ENCODE results near the gene SLC2A8.

DNA sequence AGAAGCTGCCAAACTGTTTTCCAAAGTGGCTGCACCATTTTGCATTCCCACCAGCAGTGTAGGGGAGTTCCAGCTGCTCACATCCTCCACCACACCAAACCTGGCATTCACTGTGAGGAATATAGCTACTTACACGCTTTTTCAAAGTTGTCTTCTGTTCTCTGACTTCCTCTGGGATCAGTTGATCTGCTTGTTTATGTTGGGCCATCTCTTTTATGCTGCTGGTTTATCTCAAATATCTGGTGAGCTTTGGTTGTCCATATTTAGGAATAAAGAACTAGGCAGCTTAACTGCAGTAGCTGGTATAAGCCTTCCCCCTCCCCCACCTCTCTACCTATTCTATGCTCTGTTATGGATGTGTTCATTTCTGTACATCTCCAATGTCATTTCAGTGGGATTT lies 18.7 kb downstream of the SLC2A8 start:
- TF ChIP-seq, protein P1, sequence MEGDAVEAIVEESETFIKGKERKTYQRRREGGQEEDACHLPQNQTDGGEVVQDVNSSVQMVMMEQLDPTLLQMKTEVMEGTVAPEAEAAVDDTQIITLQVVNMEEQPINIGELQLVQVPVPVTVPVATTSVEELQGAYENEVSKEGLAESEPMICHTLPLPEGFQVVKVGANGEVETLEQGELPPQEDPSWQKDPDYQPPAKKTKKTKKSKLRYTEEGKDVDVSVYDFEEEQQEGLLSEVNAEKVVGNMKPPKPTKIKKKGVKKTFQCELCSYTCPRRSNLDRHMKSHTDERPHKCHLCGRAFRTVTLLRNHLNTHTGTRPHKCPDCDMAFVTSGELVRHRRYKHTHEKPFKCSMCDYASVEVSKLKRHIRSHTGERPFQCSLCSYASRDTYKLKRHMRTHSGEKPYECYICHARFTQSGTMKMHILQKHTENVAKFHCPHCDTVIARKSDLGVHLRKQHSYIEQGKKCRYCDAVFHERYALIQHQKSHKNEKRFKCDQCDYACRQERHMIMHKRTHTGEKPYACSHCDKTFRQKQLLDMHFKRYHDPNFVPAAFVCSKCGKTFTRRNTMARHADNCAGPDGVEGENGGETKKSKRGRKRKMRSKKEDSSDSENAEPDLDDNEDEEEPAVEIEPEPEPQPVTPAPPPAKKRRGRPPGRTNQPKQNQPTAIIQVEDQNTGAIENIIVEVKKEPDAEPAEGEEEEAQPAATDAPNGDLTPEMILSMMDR (IDR thresholded peaks at IDR 0.05 in 2 of 3, conservative IDR thresholded peaks at IDR 0.05 in 1 of 3; ENCODE audit: borderline replicate concordance in 1 of 3, insufficient read depth in 1 of 3, low read depth in 2 of 3, low read length in 2 of 3): no peak
- TF ChIP-seq EZH2 (IDR thresholded peaks at IDR 0.05): no peak
- TF ChIP-seq POLR2A (IDR thresholded peaks at IDR 0.05; ENCODE audit: borderline replicate concordance, extremely low read depth, insufficient read depth, insufficient read length): no peak
- no peak for TF ChIP-seq RAD21 (IDR thresholded peaks at IDR 0.05; ENCODE audit: low read depth)
- TF ChIP-seq, protein P2, sequence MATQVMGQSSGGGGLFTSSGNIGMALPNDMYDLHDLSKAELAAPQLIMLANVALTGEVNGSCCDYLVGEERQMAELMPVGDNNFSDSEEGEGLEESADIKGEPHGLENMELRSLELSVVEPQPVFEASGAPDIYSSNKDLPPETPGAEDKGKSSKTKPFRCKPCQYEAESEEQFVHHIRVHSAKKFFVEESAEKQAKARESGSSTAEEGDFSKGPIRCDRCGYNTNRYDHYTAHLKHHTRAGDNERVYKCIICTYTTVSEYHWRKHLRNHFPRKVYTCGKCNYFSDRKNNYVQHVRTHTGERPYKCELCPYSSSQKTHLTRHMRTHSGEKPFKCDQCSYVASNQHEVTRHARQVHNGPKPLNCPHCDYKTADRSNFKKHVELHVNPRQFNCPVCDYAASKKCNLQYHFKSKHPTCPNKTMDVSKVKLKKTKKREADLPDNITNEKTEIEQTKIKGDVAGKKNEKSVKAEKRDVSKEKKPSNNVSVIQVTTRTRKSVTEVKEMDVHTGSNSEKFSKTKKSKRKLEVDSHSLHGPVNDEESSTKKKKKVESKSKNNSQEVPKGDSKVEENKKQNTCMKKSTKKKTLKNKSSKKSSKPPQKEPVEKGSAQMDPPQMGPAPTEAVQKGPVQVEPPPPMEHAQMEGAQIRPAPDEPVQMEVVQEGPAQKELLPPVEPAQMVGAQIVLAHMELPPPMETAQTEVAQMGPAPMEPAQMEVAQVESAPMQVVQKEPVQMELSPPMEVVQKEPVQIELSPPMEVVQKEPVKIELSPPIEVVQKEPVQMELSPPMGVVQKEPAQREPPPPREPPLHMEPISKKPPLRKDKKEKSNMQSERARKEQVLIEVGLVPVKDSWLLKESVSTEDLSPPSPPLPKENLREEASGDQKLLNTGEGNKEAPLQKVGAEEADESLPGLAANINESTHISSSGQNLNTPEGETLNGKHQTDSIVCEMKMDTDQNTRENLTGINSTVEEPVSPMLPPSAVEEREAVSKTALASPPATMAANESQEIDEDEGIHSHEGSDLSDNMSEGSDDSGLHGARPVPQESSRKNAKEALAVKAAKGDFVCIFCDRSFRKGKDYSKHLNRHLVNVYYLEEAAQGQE (IDR thresholded peaks at IDR 0.05; ENCODE audit: low read depth): no peak
- TF ChIP-seq, protein P3, sequence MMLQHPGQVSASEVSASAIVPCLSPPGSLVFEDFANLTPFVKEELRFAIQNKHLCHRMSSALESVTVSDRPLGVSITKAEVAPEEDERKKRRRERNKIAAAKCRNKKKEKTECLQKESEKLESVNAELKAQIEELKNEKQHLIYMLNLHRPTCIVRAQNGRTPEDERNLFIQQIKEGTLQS (IDR thresholded peaks at IDR 0.05): no peak
- TF ChIP-seq SP1 (IDR thresholded peaks at IDR 0.05; ENCODE audit: low read depth): no peak
- TF ChIP-seq, protein P4, sequence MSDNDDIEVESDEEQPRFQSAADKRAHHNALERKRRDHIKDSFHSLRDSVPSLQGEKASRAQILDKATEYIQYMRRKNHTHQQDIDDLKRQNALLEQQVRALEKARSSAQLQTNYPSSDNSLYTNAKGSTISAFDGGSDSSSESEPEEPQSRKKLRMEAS (IDR thresholded peaks at IDR 0.05): no peak
